WERI-Rb-1 (cell line): Measurements from ENCODE around the gene ARID1A.

Experiments used
- DNase-seq: peaks from one replicate; pipeline ENCODE4 v3.0.0-alpha.2; 2020
- H3K27ac ChIP-seq: fragments of 250-450 bp; sonication (Bioruptor Pico); 2 replicates; pipeline ENCODE4 v1.5.1; 2020; ENCODE audit warnings: mild to moderate bottlenecking, moderate library complexity
- H3K27me3 ChIP-seq: fragments of 250-450 bp; sonication (Bioruptor Pico); 2 replicates; pipeline ENCODE4 v1.5.1; 2021; ENCODE audit warnings: mild to moderate bottlenecking, low read depth, moderate library complexity; ENCODE audit not compliant: insufficient read depth, severe bottlenecking
- H3K36me3 ChIP-seq: fragments of 250-450 bp; sonication (Bioruptor Pico); 2 replicates; pipeline ENCODE4 v1.5.1; 2020; ENCODE audit warnings: mild to moderate bottlenecking, moderate library complexity
- H3K4me3 ChIP-seq: 2 replicates; pipeline ENCODE4 v1.5.1; 2011; ENCODE audit warnings: low read depth, mild to moderate bottlenecking, control low read depth, low read length
- H3K9me3 ChIP-seq: fragments of 250-450 bp; sonication (Bioruptor Pico); 2 replicates; pipeline ENCODE4 v1.5.1; 2021; ENCODE audit warnings: mild to moderate bottlenecking, moderate library complexity; ENCODE audit not compliant: severe bottlenecking
- CTCF ChIP-seq: IDR thresholded peaks from 2 replicates; pipeline ENCODE4 v1.5.1; 2011; ENCODE audit warnings: low read depth, mild to moderate bottlenecking, control low read depth, inconsistent platforms, low read length

ARID1A gene

GRCh38 chr1:26784023-26784871, 88.4 kb downstream of the ARID1A start:
- no peak overlapping the region for H3K27ac ChIP-seq
- no peak for DNase-seq
- no peak overlapping the region for H3K4me3 ChIP-seq
- no peaks in the 10 kb centered on the region for H3K9me3 ChIP-seq
- peaks cover 36% of the 10 kb centered on the region for H3K36me3 ChIP-seq
- no peaks in the 10 kb centered on the region for H3K27me3 ChIP-seq
- TF ChIP-seq CTCF = no peak

- TF ChIP-seq CTCF = no peak
- Histone ChIP-seq H3K9me3 (no peaks in the 10 kb centered on the region), H3K36me3 (peaks cover 30% of the 10 kb centered on the region), H3K27me3 (no peaks in the 10 kb centered on the region), H3K27ac (no peak overlapping the region; the same call in 1 of the 2 replicates), H3K4me3 (no peak overlapping the region)
- no peak for DNase-seq
Observed at GRCh38 chr1:26784886-26785285, 89.1 kb downstream of the ARID1A start.

- Histone ChIP-seq H3K27ac (peak overlapping the region; percentile 98), H3K4me3 (no peak overlapping the region), H3K36me3 (peaks cover 21% of the 10 kb centered on the region), H3K27me3 (no peaks in the 10 kb centered on the region), H3K9me3 (no peaks in the 10 kb centered on the region)
- TF ChIP-seq CTCF = no peak
- no peak for DNase-seq
Observed at GRCh38 chr1:26785611-26786436, 90.0 kb downstream of the ARID1A start.

GRCh38 chr1:26786437-26787380, 90.9 kb downstream of the ARID1A start:
- TF ChIP-seq CTCF = no peak
- H3K4me3 ChIP-seq = peak overlapping the region; percentile 93
- no peaks in the 10 kb centered on the region for H3K9me3 ChIP-seq
- H3K36me3 ChIP-seq = peaks cover 18% of the 10 kb centered on the region
- peak; percentile 85 for DNase-seq
- peak overlapping the region; percentile 98 for H3K27ac ChIP-seq
- H3K27me3 ChIP-seq = no peaks in the 10 kb centered on the region

GRCh38 chr1:26787381-26787705, 91.5 kb downstream of the ARID1A start:
- TF ChIP-seq CTCF = no peak
- no peak for DNase-seq
- Histone ChIP-seq H3K27me3 (no peaks in the 10 kb centered on the region), H3K27ac (peak overlapping the region; percentile 98), H3K36me3 (peaks cover 12% of the 10 kb centered on the region), H3K9me3 (no peaks in the 10 kb centered on the region), H3K4me3 (peak overlapping the region; percentile 93)
